Measurements from ENCODE around the gene GLT8D2.

The GLT8D2 gene

GRCh38 chr12:103944964-103945363 lies 105.0 kb downstream of the GLT8D2 start:
- DNase-seq, result no peak
